Hepatocyte (in vitro differentiated cells): ENCODE results near the gene NCS1.

ENCODE experiments used
- EZH2 ChIP-seq: fragments of 200-600 bp; sonication (generic); IDR thresholded peaks from 2 replicates; pipeline ENCODE4 v1.6.1; 2016; ENCODE audit warnings: antibody characterized with exemption, mild to moderate bottlenecking, borderline replicate concordance
- TF ChIP-seq, protein P1 (sequence below): fragments of 200-600 bp; sonication (generic); IDR thresholded peaks from 2 replicates; pipeline ENCODE4 v1.5.1; 2016; ENCODE audit warnings: antibody characterized with exemption, mild to moderate bottlenecking; ENCODE audit not compliant: poor library complexity

DNA sequence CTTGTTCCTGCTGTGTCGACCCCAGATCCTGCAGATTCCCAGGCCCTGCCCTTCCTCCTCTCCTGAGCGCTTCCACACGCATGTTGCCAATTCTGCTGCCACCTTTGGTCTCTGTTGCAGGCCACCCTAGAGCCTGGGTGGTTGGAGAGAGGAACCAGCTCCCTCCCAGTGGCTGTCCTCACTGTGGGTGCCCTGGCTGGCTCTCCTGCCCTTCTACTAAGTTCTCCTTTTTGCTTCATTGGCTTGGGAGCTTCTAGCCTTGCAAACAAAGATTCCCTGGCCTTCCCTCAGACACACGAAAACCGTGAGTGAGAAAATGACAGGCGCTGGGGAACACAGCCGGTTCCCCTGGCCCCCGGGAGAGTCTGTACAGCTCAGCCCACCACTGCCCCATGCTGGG lies 14.2 kb upstream of the NCS1 start:
- TF ChIP-seq, protein P1, sequence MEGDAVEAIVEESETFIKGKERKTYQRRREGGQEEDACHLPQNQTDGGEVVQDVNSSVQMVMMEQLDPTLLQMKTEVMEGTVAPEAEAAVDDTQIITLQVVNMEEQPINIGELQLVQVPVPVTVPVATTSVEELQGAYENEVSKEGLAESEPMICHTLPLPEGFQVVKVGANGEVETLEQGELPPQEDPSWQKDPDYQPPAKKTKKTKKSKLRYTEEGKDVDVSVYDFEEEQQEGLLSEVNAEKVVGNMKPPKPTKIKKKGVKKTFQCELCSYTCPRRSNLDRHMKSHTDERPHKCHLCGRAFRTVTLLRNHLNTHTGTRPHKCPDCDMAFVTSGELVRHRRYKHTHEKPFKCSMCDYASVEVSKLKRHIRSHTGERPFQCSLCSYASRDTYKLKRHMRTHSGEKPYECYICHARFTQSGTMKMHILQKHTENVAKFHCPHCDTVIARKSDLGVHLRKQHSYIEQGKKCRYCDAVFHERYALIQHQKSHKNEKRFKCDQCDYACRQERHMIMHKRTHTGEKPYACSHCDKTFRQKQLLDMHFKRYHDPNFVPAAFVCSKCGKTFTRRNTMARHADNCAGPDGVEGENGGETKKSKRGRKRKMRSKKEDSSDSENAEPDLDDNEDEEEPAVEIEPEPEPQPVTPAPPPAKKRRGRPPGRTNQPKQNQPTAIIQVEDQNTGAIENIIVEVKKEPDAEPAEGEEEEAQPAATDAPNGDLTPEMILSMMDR = no peak
- no peak for TF ChIP-seq EZH2
